Measurements from ENCODE around the gene LSMEM2. TPM values are rescaled to one million over a fixed set of nuclear protein-coding genes. Genes with fewer than 3 reads are reported as not detected.

LSMEM2 gene
- 1.6 TPM in 1 of 2 replicates, not detected in the other for total RNA-seq (2014; rRNA removed; shearing (Covaris generic))

GRCh38 chr3:50278880-50279224 is at the start of gene LSMEM2:
Gene LSMEM2, plus strand, starts transcription at chr3:50279087. Its CDS starts 27 bp downstream, at chr3:50279114.
- in situ Hi-C loops (cut with HindIII; ENCODE audit: low sequenced_read_pairs) = no loop called here
- DNase-seq (ENCODE audit: low spot score) = no peak

- DNase-seq (ENCODE audit: low spot score) = no peak
- in situ Hi-C loops (cut with HindIII; ENCODE audit: low sequenced_read_pairs) = no loop called here
Observed at GRCh38 chr3:50229490-50229889, 49.4 kb upstream of the LSMEM2 start.

- no peak for DNase-seq (ENCODE audit: low spot score)
- in situ Hi-C loops (cut with HindIII; ENCODE audit: low sequenced_read_pairs) = no loop called here
Observed at GRCh38 chr3:50230104-50230793, 48.6 kb upstream of the LSMEM2 start.

DNA sequence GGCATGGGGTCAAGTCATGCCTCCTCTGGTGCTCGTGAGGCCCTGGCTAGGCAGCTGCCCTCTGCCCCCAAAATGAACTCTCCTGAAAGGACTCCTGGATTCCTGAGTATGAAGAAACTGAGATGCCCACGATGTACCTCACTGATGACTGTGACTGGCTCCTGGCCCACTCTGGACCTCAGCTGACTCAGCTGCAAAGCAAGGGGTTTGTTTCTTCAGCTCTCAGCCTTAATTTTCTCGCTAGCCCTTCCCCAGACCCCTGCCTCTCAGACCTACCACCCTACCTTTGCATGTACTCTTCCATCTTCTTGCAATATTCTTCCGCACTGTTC is 48.1 kb upstream of the LSMEM2 start:
- DNase-seq (ENCODE audit: low spot score) = no peak
- in situ Hi-C loops (cut with HindIII; ENCODE audit: low sequenced_read_pairs) = no loop called here

DNA sequence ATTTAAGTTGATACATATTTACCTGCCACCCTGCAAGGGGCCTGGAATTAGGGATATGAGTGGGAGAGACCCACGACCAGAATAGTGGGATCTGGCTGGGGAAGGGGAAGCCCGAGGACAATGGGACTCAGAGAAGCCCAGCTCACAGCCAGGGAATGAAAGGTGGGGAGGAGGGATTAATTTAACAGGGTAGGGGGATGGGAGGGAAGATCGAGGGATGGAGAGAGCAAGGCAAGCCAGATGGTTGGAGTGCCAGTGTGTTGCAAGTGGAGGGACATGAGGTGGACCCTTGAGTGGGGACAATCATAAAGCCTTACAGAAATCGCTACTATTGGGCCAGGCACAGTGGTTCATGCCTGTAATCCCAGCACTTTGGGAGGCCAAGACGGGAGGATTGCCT is 47.3 kb upstream of the LSMEM2 start:
- in situ Hi-C loops (cut with HindIII; ENCODE audit: low sequenced_read_pairs) = no loop called here
- no peak for DNase-seq (ENCODE audit: low spot score)

DNA sequence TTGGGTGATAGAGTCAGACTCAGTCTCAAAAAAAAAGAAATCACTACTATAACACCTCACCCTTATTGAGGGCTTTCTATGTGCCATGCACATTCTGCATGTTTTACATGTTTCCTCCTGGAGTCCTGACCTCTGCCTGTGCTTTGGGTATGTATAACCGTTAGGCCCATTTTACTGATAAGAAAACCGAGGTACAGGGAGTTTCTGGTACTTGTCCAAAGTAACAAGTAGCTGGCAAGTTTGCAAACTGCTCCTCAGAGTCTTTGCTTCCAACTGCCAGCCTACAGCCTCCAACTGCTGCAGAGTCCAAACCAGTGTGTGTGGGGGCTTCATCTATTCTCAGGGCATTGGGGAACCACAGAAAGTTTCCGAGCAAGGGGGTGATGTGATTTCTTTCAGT is 46.6 kb upstream of the LSMEM2 start:
- in situ Hi-C loops (cut with HindIII; ENCODE audit: low sequenced_read_pairs) = no loop called here
- DNase-seq (ENCODE audit: low spot score) = no peak

DNA sequence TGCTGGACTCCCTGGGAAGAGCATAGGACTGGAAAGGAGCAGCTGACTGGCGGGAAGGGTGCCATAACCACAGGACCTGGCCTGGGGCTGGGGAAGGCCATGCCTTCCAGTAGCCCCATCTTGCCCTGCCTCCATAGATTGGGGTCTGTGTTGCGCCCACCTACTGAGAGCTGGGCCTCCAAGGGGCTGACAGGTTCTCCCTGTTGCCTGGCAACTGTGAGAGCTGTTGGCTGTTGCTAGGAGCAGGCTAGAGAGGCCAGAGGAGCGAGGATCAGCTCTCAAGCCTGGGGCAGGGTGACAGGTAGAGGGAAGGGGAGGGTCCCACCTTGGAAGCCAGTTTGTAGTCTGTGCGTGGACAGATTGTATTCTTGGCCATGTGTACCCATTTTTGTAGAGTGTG is 45.7 kb upstream of the LSMEM2 start:
- no peak for DNase-seq (ENCODE audit: low spot score)
- in situ Hi-C loops (cut with HindIII; ENCODE audit: low sequenced_read_pairs) = no loop called here

DNA sequence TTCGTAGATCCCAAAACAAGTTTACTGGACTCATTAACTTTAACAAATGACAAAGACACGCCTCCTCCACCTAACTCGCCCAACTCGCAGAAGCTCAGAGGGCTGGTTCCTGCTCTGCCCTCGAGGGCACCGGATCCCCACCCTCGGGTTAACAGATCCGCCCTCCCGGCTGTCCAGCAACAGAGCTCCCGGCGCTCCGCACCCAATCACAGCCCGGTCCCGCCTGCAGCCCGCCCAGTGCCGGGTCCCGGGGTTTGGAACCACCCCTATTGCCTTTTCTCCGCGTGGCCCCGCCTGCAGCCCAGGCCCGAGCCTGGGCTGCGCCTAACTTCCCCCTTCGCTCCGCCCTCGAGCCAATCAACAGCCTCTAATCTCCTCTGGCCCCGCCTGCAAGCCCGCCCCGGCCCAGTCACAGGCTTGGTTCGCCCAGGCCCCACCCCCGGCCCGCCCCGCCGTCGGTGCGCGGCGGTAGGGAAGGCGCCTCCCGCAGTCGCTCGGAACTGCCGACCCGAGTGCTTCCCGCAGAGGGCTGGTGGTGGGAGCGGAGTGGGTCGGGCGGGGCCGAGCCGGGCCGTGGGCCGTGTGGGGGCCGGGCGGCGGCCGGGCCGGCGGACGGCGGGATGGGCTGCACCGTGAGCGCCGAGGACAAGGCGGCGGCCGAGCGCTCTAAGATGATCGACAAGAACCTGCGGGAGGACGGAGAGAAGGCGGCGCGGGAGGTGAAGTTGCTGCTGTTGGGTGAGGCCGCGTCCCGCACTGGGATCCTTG is 43.0 kb upstream of the LSMEM2 start, which contains the start of gene GNAI2:
Gene GNAI2 (plus strand): TSS at position 489 of the 768 bp plus-strand sequence. CDS start 132 bp downstream, at position 621.
- in situ Hi-C loops (cut with HindIII; ENCODE audit: low sequenced_read_pairs) = no loop called here
- DNase-seq (ENCODE audit: low spot score) = peak; percentile 99

DNA sequence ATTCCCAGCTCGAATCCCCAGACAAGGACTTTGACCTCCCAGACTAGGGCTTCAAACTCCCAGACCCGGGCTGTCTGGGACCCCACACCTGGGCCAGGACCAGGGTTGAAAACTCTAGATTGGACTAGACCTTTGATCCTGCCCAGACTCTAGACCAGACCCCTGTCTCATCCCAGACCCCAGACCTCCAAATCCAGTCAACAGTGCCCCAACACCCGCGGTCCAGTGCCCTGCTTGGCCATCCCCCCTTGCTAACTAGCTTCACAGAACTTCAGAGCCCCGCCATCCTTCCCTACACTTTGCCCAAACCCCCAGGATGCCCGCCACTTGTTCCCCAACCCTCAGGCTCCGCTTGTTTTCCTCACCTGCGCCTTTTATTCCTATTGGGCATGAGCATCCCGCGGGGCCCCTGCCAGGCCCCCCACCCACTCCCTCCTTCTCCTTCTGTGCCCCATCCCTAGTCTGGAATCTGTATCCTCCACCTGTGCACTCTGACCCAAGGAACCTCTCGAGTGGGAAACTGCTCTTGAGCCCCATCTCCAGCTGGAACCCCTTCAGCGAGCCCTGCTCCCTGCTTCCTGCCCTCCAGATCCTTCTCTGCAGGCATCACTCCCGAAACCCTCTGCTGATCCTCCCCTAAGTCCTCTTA is 42.3 kb upstream of the LSMEM2 start:
- in situ Hi-C loops (cut with HindIII; ENCODE audit: low sequenced_read_pairs) = no loop called here
- no peak for DNase-seq (ENCODE audit: low spot score)

- in situ Hi-C loops (cut with HindIII; ENCODE audit: low sequenced_read_pairs) = no loop called here
- DNase-seq (ENCODE audit: low spot score) = no peak
Observed at GRCh38 chr3:50237133-50237651, 41.7 kb upstream of the LSMEM2 start.

DNA sequence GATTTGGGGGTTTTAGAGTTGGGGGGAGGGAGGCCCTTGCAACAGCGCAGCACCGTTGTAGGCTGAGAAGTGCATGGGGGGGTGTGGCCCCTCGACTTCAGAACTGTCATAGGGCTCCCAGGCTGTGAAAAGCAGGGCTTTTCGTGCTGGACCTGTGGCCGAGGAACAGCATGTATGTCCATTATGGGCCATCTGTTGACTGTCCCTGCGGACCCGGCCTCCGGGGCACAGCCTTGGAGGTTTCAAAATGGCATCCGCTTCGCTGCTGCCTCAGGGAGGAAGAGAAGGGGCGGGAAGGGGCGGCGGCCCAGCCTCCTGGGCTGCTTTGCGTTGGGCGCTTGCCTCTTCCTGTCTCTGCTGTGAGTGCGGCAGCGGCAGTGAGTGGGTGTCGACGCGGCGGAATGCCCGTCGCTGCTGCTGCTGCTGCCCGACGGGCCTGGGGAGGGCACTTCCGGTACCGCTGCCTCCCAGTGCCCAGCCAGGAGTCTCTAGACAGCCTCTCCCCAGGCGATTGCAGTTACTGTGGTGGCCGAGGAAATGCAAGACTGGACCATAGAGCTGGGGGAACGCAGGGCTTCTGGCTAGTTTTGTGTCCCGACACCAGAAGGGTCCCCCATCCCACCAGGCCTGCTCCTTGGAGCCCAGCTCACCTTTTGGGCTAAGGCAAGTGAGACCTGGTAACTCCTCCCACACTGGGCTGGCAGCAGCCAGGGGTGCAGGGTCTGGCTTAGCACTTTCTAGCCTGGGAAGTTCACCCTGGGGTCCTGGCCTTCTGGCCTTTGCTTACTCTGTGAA is 40.9 kb upstream of the LSMEM2 start:
- peak; percentile 33 for DNase-seq (ENCODE audit: low spot score)
- in situ Hi-C loops (cut with HindIII; ENCODE audit: low sequenced_read_pairs) = no loop called here

GRCh38 chr3:50238549-50239026 is 40.3 kb upstream of the LSMEM2 start:
- in situ Hi-C loops (cut with HindIII; ENCODE audit: low sequenced_read_pairs) = no loop called here
- DNase-seq (ENCODE audit: low spot score) = peak; percentile 70

DNA sequence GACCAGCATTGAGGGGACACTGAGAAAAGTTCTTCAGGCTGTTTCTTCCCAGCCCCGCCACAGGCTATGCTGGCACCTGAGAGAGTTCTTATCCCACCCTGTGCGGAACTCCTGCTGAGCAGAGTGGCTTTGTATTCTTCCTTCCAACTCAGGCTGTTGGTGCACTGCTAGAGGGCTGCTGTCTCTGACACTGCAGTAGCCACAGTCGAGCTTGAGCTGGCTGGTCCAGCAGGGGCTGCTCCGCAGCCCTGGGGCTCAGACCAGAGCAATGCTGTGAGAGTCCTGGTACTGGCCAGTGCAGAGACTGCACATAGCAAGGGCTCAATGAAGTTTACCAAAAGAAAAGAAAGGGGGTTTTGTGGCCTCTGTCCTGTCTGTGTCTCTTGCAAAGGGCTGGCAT is 39.2 kb upstream of the LSMEM2 start:
- in situ Hi-C loops (cut with HindIII; ENCODE audit: low sequenced_read_pairs) = loop anchor here (5.0 kb wide), 1 partner anchor 88 kb away; the partner anchor contains the start of gene TUSC2
- no peak for DNase-seq (ENCODE audit: low spot score)

DNA sequence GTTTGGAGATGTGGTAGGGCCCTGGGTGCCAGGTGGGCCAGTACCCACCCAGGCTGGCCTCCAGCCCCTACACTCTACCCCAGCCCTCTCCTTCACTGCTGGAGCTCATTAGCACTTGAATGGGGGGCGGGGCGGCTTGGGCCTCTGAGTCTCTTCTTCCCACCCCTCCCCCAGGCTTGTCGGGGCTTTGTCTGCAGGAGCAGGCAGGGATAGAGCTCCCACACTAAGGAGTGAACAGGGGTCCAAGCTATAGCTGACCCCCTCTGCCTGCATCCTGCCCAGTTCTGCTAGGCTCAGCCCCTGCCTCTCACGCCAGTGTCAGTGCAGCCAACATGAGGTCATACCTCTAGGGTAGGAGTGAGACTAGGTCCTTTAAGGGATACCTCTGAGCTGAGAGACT is 37.7 kb upstream of the LSMEM2 start:
- DNase-seq (ENCODE audit: low spot score) = no peak
- in situ Hi-C loops (cut with HindIII; ENCODE audit: low sequenced_read_pairs) = loop anchor here (5.0 kb wide), 1 partner anchor 86 kb away; the partner anchor contains the start of gene TUSC2

GRCh38 chr3:50241713-50242380 is 37.0 kb upstream of the LSMEM2 start:
- in situ Hi-C loops (cut with HindIII; ENCODE audit: low sequenced_read_pairs) = loop anchor here (5.0 kb wide), 1 partner anchor 85 kb away; the partner anchor contains the start of gene TUSC2
- no peak for DNase-seq (ENCODE audit: low spot score)

DNA sequence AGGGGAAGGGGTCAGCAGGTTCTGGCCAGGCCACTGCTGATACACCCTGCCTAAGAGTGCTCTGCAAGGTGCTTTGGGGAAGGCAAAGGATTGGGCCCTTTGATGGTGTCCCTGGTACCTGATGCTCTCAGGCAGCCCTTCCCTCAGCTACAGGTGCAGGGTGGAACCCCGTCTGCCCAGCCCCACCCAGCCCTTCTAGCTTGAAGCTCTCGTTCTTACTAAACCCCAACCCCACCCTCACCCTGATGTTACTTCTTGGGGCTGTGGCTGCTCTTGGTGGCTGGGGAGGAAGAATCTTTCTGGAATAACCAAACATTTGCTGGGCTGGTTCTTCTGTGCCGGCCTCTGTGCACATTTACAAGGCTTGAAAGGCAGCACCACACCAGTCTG is 36.5 kb upstream of the LSMEM2 start:
- no peak for DNase-seq (ENCODE audit: low spot score)
- in situ Hi-C loops (cut with HindIII; ENCODE audit: low sequenced_read_pairs) = loop anchor here (5.0 kb wide), 1 partner anchor 85 kb away; the partner anchor contains the start of gene TUSC2

DNA sequence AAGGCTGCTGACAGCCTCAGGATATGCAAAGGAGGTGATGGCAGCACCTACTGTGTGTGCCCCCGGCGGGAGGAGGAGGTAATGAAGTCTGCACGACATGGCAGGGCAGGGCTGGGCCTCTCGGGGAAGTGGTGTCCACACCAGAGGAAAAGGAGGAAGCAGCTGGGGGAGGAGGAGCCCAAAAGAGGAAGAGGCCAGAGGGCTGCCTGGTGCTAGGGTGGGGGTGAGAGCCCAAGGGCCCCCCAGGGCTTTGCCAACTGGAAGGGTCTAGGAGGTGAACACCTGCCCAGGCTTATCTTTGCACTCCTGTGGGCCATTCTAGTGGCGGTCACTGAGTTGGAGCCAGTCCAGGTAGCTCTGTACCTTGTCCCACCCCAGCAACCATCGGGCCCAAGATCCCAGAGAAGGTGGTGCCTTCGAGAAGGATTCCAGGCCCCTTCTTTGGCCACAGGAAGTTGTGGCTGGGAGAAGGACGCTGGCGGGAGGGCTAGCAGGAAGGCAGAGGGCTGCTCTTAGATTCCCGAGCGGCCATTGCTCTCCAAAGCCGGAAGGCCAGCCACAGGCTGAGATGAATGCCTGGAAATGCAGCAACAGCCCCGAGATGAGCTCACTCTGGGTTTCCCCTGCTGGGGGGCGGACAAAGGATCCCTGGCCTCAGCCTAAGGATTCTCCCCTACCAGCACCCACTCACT is 35.9 kb upstream of the LSMEM2 start:
- in situ Hi-C loops (cut with HindIII; ENCODE audit: low sequenced_read_pairs) = loop anchor here (5.0 kb wide), 1 partner anchor 84 kb away; the partner anchor contains the start of gene TUSC2

DNA sequence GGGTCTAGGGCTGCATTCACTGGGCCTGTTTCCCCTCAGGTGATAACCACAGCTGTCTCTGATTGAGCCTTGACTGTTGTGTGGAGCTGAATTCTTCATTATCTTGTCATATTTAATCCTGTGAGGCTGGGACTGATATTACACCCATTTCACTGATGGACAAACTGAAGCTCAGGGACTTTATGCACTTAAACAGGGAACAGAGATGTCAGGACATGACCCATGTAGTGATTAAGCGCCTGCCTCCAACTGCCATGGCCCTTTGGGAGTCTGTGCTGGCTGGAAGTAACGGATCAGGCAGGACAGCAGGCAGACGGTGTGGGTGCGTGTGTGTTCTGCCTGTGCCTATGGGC is 35.4 kb upstream of the LSMEM2 start:
- DNase-seq (ENCODE audit: low spot score) = no peak
- in situ Hi-C loops (cut with HindIII; ENCODE audit: low sequenced_read_pairs) = loop anchor here (5.0 kb wide), 1 partner anchor 84 kb away; the partner anchor contains the start of gene TUSC2

More for the DNA sequence above, 35.9 kb upstream of the LSMEM2 start:
- DNase-seq (ENCODE audit: low spot score) = no peak

All from G401 (cell line).